AG04449 (cell line): Measurements from ENCODE around the gene NUDT6.

Experiments used
- CTCF ChIA-PET: fragments of 350-600 bp; formaldehyde crosslinking; extraction: SDS; loops from one replicate; lab custom pipeline; 2021; ENCODE audit warnings: antibody characterized with exemption; lab: Yijun Ruan, JAX
- POLR2A ChIA-PET: fragments of 400-600, 350-600 bp; formaldehyde crosslinking; extraction: SDS; loops from one replicate; lab custom pipeline; 2020; ENCODE audit warnings: antibody characterized with exemption, inconsistent platforms; lab: Yijun Ruan, JAX
- DNase-seq: peaks from one replicate; pipeline ENCODE4 v3.0.0-alpha.2; 2010; ENCODE audit warnings: low read depth, low spot score
- H3K4me3 ChIP-seq: 2 replicates; pipeline ENCODE4 v1.5.1; 2011; ENCODE audit warnings: low read depth, mild to moderate bottlenecking, control low read depth, low read length
- TF ChIP-seq, protein P1 (sequence below): IDR thresholded peaks from one replicate; pipeline ENCODE4 v1.5.1; 2011; ENCODE audit warnings: mild to moderate bottlenecking, moderate library complexity, low read length, control low read depth, inconsistent platforms; ENCODE audit not compliant: insufficient read depth; ENCODE audit errors: missing control alignments

Gene NUDT6

DNA sequence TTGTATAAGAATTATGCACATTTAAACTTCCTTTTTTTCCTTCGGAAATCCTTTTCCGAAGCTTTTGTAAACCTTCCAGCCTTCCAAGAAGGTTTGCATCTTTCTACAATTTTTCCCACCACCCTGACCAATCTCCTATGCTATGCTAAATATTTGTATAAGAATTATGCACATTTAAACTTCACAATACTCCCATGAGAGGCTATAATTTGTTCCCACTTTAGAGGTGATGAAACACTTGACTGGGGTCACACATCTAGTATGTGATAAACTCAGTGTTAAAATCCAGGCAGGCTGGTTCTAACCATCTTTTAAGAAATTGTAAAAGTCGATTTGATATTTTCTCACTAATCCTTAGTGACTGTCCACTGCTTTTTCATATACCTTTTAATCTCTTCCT, 22.1 kb downstream of the NUDT6 start:
- H3K4me3 ChIP-seq = no peak overlapping the region
- POLR2A ChIA-PET = no interaction called here
- TF ChIP-seq, protein P1, sequence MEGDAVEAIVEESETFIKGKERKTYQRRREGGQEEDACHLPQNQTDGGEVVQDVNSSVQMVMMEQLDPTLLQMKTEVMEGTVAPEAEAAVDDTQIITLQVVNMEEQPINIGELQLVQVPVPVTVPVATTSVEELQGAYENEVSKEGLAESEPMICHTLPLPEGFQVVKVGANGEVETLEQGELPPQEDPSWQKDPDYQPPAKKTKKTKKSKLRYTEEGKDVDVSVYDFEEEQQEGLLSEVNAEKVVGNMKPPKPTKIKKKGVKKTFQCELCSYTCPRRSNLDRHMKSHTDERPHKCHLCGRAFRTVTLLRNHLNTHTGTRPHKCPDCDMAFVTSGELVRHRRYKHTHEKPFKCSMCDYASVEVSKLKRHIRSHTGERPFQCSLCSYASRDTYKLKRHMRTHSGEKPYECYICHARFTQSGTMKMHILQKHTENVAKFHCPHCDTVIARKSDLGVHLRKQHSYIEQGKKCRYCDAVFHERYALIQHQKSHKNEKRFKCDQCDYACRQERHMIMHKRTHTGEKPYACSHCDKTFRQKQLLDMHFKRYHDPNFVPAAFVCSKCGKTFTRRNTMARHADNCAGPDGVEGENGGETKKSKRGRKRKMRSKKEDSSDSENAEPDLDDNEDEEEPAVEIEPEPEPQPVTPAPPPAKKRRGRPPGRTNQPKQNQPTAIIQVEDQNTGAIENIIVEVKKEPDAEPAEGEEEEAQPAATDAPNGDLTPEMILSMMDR = no peak
- CTCF ChIA-PET = interaction anchor here (0.7 to 4.9 kb wide), 3 partner anchors 14 to 169 kb away, joined by 3 to 19 read pairs (median 4); no protein-coding TSS in a partner anchor
- no peak for DNase-seq

DNA sequence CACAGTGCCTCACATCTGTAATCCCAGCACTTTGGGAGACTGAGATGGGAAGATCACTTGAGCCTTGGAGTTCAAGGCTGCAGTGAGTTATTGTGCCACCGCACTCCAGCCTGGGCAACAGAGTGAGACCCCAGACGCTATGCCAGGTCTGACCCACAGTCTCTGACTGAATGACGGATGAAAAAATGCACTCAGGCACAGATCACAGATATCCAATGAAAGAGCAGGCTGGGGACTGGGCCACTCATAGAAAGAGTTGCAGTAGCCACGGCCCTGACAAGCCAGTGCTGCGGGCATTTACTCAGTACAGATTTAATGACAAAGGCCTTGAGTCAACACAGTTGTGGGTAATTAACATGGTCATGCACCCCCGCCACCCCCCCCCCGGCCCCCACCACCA, 22.7 kb downstream of the NUDT6 start:
- CTCF ChIA-PET = interaction anchor here (0.7 to 4.9 kb wide), 2 partner anchors 15 to 169 kb away, joined by 3 to 19 read pairs; no protein-coding TSS in a partner anchor
- TF ChIP-seq, protein P1 = no peak
- H3K4me3 ChIP-seq = no peak overlapping the region
- no peak for DNase-seq
- POLR2A ChIA-PET = no interaction called here

DNA sequence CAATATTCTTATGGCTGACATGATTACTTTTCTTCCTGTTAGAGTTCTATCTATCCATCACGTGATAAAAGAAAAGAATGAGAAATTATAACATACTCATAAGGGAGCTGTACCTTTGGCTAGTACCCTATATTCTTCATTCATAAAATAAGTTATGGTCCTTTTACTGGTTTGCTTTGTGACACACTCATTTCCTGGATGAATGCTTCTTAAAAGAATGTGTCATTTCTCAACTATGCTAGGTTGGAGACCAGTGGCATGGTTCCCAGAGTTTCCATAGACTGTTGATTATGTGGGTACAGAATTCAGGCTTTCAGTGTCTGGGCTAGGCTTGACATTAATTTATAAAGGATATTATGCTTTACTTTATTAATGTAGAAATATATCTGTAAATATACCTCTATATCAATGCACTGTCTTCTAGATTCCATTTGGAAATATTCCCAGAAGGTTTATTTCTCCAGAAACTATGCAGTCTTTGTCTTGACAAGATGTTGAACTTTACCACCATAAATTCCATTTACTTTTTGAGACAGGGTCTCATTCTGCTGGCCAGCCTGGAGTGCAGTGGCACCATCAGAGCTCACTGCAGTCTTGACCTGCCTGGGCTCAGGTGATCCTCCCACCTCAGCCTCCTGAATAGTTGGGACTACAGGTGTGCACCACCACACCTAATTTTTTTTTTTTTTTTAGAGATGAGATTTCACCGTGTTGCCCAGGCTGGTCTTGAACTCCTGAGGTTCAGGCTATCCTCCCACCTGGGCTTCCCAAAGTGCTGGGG, 23.8 kb downstream of the NUDT6 start:
- H3K4me3 ChIP-seq = no peak overlapping the region
- TF ChIP-seq, protein P1 = no peak
- peak; percentile 69 for DNase-seq
- CTCF ChIA-PET = interaction anchor here (4.9 kb wide), 1 partner anchor 16 kb away, joined by 19 read pairs; no protein-coding TSS in a partner anchor
- POLR2A ChIA-PET = no interaction called here

GRCh38 chr4:122896270-122896669, 26.1 kb downstream of the NUDT6 start:
- no peak for DNase-seq
- H3K4me3 ChIP-seq = no peak overlapping the region
- ChIA-PET POLR2A (no interaction called here), CTCF (interaction anchor here (1.0 to 4.9 kb wide), 5 partner anchors 18 to 229 kb away, joined by 3 to 19 read pairs (median 4); no protein-coding TSS in a partner anchor)
- TF ChIP-seq, protein P1 = no peak

- TF ChIP-seq, protein P1 = no peak
- DNase-seq = no peak
- ChIA-PET POLR2A (no interaction called here), CTCF (interaction anchor here (0.7 to 4.9 kb wide), 4 partner anchors 19 to 178 kb away, joined by 4 to 19 read pairs (median 4); no protein-coding TSS in a partner anchor)
- H3K4me3 ChIP-seq = no peak overlapping the region
Observed at GRCh38 chr4:122895336-122895995, 26.9 kb downstream of the NUDT6 start.

DNA sequence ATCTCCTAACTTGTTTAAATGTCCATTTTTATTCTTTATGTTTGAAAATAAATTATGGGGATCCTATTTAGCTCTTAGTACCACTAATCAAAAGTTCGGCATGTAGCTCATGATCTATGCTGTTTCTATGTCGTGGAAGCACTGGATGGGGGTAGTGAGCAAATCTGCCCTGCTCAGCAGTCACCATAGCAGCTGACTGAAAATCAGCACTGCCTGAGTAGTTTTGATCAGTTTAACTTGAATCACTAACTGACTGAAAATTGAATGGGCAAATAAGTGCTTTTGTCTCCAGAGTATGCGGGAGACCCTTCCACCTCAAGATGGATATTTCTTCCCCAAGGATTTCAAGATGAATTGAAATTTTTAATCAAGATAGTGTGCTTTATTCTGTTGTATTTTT, 27.6 kb downstream of the NUDT6 start:
- ChIA-PET CTCF (interaction anchor here (2.0 kb wide), 1 partner anchor 35 kb away, joined by 4 read pairs; no protein-coding TSS in a partner anchor), POLR2A (no interaction called here)
- no peak for DNase-seq
- TF ChIP-seq, protein P1 = no peak
- H3K4me3 ChIP-seq = no peak overlapping the region
